22Rv1 (cell line): ENCODE data around the gene POLR2M.

Source experiments
- ZFX ChIP-seq: fragments of 450-650 bp; IDR thresholded peaks from 2 replicates; pipeline ENCODE4 v1.6.1; 2017; ENCODE audit warnings: antibody characterized with exemption, borderline replicate concordance
- TF ChIP-seq, protein P1 (sequence below): fragments of 450-650 bp; IDR thresholded peaks from 2 replicates; pipeline ENCODE4 v1.5.1; 2017; ENCODE audit warnings: mild to moderate bottlenecking

DNA sequence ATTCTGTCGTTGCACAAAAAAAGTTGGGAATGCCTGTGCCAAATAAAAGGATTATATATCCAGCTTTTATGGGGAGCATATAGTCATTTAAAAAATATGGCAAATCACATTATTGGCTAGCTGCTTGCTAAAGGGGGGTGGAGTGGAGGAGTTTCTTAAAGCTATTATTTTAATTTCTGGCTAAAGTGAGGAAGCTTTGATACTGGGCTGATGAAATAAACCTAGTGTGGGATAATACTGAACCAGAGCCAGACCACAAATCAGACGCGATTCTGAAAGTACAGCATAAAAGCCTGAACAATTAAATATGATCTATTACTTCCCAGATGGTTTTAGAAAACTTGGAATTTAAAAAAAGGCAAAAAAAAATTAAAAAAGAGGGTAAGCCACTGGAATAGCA is 14.4 kb downstream of the POLR2M start:
- TF ChIP-seq, protein P1, sequence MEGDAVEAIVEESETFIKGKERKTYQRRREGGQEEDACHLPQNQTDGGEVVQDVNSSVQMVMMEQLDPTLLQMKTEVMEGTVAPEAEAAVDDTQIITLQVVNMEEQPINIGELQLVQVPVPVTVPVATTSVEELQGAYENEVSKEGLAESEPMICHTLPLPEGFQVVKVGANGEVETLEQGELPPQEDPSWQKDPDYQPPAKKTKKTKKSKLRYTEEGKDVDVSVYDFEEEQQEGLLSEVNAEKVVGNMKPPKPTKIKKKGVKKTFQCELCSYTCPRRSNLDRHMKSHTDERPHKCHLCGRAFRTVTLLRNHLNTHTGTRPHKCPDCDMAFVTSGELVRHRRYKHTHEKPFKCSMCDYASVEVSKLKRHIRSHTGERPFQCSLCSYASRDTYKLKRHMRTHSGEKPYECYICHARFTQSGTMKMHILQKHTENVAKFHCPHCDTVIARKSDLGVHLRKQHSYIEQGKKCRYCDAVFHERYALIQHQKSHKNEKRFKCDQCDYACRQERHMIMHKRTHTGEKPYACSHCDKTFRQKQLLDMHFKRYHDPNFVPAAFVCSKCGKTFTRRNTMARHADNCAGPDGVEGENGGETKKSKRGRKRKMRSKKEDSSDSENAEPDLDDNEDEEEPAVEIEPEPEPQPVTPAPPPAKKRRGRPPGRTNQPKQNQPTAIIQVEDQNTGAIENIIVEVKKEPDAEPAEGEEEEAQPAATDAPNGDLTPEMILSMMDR = no peak
- no peak for TF ChIP-seq ZFX
